Fibroblast of villous mesenchyme (primary cell): ENCODE results near the gene FAM184B. TPM values are rescaled to one million over a fixed set of nuclear protein-coding genes. Genes with fewer than 3 reads are reported as not detected.

Experiments
- DNase-seq: peaks from one replicate; pipeline ENCODE4 v3.0.0-alpha.2; 2010; ENCODE audit warnings: low read depth
- H3K4me3 ChIP-seq: 2 replicates; pipeline ENCODE4 v1.5.1; 2011; ENCODE audit warnings: low read depth, mild to moderate bottlenecking, low read length
- total RNA-seq: library from RNA; depleted of rRNA; stranded (reverse); fragments of >200 nt; gene quantifications from 2 replicates; pipeline ENCODE4 v1.2.3, GENCODE V29; 2012
- TF ChIP-seq, protein P1 (sequence below): IDR thresholded peaks from 2 replicates; pipeline ENCODE4 v1.5.1; 2012; ENCODE audit warnings: low read depth, mild to moderate bottlenecking, low read length; ENCODE audit not compliant: insufficient read depth

The FAM184B gene
- total RNA-seq, 1 donor, result not detected

DNA sequence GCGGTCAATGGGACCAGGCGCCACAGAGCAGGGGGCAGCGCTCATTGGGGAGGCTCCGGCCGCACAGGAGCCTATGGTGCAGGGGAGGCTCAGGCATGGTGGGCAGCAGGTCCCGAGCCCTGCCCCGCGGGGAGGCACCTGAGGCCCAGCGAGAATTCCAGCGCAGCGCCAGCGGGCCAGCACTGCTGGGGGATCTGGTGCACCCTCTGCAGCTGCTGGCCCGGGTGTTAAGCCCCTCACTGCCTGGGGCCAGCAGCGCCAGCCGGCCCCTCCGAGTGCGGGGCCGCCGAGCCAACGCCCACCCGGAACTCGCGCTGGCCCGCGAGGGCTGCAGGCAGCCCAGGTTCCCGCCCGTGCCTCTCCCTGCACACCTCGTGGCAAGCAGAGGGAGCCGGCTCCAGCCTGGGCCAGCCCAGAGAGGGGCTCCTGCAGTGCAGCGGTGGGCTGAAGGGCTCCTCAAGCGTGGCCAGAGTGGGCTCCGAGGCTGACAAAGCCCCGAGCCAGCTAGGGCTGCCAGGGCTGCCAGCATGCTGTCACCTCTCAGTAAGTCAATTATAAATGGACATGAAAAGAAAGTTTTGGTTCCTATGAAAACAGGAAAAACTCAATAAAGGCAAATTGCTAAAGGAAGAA, 14.5 kb downstream of the FAM184B start:
- no peak overlapping the region for H3K4me3 ChIP-seq
- no peak for DNase-seq
- TF ChIP-seq, protein P1, sequence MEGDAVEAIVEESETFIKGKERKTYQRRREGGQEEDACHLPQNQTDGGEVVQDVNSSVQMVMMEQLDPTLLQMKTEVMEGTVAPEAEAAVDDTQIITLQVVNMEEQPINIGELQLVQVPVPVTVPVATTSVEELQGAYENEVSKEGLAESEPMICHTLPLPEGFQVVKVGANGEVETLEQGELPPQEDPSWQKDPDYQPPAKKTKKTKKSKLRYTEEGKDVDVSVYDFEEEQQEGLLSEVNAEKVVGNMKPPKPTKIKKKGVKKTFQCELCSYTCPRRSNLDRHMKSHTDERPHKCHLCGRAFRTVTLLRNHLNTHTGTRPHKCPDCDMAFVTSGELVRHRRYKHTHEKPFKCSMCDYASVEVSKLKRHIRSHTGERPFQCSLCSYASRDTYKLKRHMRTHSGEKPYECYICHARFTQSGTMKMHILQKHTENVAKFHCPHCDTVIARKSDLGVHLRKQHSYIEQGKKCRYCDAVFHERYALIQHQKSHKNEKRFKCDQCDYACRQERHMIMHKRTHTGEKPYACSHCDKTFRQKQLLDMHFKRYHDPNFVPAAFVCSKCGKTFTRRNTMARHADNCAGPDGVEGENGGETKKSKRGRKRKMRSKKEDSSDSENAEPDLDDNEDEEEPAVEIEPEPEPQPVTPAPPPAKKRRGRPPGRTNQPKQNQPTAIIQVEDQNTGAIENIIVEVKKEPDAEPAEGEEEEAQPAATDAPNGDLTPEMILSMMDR, result no peak

DNA sequence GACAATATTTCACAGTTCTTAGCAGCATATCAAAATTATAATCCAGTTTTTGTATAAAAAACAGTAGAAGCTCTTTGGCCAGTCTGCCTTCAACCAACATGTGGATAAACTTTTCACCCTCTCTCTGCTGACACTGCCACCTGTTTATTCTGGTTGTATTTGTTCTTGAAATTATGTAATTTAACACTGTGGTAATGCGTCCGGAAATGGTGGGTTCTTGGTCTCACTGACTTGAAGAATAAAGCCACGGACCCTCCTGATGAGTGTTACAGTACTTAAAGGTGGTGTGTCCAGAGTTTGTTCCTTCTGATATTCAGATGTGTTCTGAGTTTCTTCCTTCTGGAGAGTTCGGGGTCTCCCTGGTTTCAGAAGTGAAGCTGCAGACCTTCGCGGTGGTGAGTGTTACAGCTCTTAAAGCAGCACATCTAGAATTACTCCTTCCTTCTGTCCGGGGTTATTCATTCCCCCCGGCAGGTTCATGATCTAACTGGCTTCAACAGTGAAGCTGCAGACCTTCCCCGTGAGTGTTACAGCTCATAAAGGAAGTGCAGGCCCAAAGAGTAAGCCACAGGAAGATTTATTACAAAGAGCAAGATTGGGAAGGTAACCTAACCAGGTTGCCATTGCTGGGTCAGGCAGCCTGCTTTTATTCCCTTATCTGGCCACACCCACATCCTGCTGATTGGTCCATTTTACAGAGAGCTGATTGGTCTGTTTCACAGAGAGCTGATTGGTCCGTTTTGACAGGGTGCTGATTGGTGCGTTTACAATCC, 15.7 kb downstream of the FAM184B start:
- TF ChIP-seq, protein P1, result no peak
- DNase-seq, result no peak
- H3K4me3 ChIP-seq, result no peak overlapping the region

DNA sequence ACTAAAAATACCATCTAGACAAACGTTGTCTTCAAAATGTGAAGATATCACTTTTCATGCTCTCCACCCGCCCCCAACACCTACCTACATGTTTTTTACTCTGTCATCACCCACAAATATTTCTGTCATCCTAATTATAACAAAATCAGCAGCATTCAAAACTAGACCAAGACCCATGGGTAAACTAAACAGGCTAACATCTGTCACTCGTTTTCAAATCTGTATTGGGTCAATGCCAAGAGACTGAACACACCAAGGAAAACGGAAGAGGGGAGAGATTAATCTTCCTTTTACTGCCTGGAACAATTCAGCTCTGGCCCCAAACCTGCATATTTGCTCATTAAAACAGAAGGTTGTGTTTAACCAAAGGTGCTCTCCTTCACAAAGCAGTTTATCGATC, 17.5 kb downstream of the FAM184B start:
- no peak overlapping the region for H3K4me3 ChIP-seq
- DNase-seq, result no peak
- TF ChIP-seq, protein P1, result no peak

DNA sequence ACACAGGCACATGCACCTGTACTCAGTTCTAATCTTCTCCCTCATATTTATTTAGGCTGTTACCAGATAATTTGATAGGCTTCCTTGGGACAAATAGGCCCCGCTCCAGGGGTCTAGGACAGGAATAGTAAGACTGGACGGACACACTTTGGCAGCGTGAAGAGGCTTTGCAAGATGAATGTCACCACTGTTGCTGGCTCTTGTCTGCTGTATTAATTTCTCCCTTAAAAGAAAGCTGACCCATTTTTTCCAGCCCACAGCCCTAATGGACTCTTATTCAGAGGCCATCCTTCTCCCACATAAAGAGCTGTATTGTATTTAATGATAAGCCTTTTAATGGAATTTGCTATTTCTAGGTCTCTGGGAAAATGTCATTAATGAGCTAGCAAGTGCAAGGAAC, 18.0 kb downstream of the FAM184B start:
- H3K4me3 ChIP-seq, result no peak overlapping the region
- TF ChIP-seq, protein P1, result no peak
- DNase-seq, result no peak

DNA sequence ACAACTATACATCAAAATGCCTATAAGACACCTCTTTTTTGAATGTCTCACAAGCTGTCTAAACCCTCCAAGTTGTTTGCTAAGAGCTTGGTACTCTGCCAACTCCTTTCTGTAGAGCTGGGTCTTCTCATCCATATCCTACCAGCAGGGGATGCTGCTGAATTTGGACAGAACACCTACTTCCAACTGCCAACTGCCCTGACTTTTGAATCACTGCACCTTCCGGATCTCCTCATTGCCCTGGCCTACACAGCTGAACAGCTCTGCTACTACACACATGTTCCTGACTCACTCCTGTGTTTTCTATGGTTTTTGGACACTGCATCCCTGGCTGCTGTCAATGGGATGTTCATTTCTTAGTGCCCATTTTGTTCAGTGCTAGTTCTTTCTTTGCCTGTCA, 18.7 kb downstream of the FAM184B start:
- TF ChIP-seq, protein P1, result peak; percentile 39
- H3K4me3 ChIP-seq, result no peak overlapping the region
- peak; percentile 37 for DNase-seq

DNA sequence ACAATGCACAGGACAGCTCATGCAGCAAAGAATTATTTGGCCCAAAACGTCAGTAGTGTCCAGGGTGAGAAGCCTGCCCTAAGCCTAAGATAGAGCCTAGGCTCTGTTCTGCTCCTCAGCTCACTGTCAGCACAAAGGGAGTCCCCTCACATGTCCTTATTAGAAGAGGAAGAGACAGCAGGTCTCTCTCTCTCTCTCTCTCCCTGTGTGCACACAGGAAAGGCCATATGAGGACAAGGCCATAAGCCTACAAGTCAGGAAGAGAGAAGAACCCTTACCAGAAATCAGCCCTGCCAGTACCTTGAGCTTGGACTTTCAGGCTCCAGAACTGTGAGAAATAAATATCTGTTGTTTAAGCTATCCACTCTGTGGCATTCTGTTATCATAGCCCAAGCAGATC, 20.4 kb downstream of the FAM184B start:
- H3K4me3 ChIP-seq, result no peak overlapping the region
- DNase-seq, result no peak
- TF ChIP-seq, protein P1, result no peak
